ENCODE results near the gene FBXL17. TPM values are rescaled to one million over a fixed set of nuclear protein-coding genes. Genes with fewer than 3 reads are reported as not detected.

The FBXL17 gene
- total RNA-seq, 2 experiments from 2014 or later, result 9.6 to 9.8 TPM

GRCh38 chr5:107830750-107831149 lies 551.1 kb downstream of the FBXL17 start:
- Mint-ChIP-seq H3K36me3 (ENCODE audit: low read depth) (no peaks in the 10 kb centered on the region), H3K4me3 (no peak overlapping the region), H3K9me3 (no peaks in the 10 kb centered on the region), H3K27ac (no peak overlapping the region), H3K4me1 (no peaks in the 10 kb centered on the region), H3K27me3 (peaks cover 5% of the 10 kb centered on the region)
- no peak for DNase-seq
- ChIA-PET CTCF (no interaction called here), POLR2A (no interaction called here)

- no peak overlapping the region for H3K27ac Mint-ChIP-seq
- H3K36me3 Mint-ChIP-seq (ENCODE audit: low read depth), result no peaks in the 10 kb centered on the region
- peaks cover 3% of the 10 kb centered on the region for H3K27me3 Mint-ChIP-seq
- ChIA-PET POLR2A (no interaction called here), CTCF (interaction anchor here (0.5 kb wide), 1 partner anchor 251 kb away, joined by 3 read pairs; no protein-coding TSS in a partner anchor)
- H3K9me3 Mint-ChIP-seq, result no peaks in the 10 kb centered on the region
- H3K4me1 Mint-ChIP-seq, result no peaks in the 10 kb centered on the region
- no peak for DNase-seq
- H3K4me3 Mint-ChIP-seq, result no peak overlapping the region
Measured at GRCh38 chr5:107826311-107827000, 555.4 kb downstream of the FBXL17 start.

- DNase-seq, result no peak
- ChIA-PET POLR2A (no interaction called here), CTCF (interaction anchor here (0.6 kb wide), 2 partner anchors 78 to 252 kb away, joined by 4 to 5 read pairs; no protein-coding TSS in a partner anchor)
- Mint-ChIP-seq H3K36me3 (ENCODE audit: low read depth) (no peaks in the 10 kb centered on the region), H3K4me3 (no peak overlapping the region), H3K27me3 (no peaks in the 10 kb centered on the region), H3K4me1 (no peaks in the 10 kb centered on the region), H3K27ac (no peak overlapping the region), H3K9me3 (no peaks in the 10 kb centered on the region)
Measured at GRCh38 chr5:107824821-107825220, 557.1 kb downstream of the FBXL17 start.

GRCh38 chr5:107821288-107821687 lies 560.6 kb downstream of the FBXL17 start:
- ChIA-PET CTCF (no interaction called here), POLR2A (no interaction called here)
- Mint-ChIP-seq H3K27ac (no peak overlapping the region), H3K4me3 (no peak overlapping the region), H3K9me3 (no peaks in the 10 kb centered on the region), H3K36me3 (ENCODE audit: low read depth) (no peaks in the 10 kb centered on the region), H3K27me3 (peaks cover 9% of the 10 kb centered on the region), H3K4me1 (no peaks in the 10 kb centered on the region)
- no peak for DNase-seq

- POLR2A ChIA-PET, result no interaction called here
- Mint-ChIP-seq H3K27me3 (peaks cover 9% of the 10 kb centered on the region), H3K36me3 (ENCODE audit: low read depth) (no peaks in the 10 kb centered on the region), H3K4me1 (no peaks in the 10 kb centered on the region), H3K9me3 (no peaks in the 10 kb centered on the region), H3K27ac (no peak overlapping the region), H3K4me3 (no peak overlapping the region)
- DNase-seq, result no peak
- CTCF ChIA-PET, result no interaction called here
Measured at GRCh38 chr5:107820429-107820828, 561.5 kb downstream of the FBXL17 start.

GRCh38 chr5:107817951-107818350 lies 563.9 kb downstream of the FBXL17 start:
- Mint-ChIP-seq H3K9me3 (no peaks in the 10 kb centered on the region), H3K36me3 (ENCODE audit: low read depth) (no peaks in the 10 kb centered on the region), H3K27me3 (peaks cover 9% of the 10 kb centered on the region), H3K4me1 (no peaks in the 10 kb centered on the region), H3K4me3 (no peak overlapping the region), H3K27ac (no peak overlapping the region)
- DNase-seq, result no peak
- ChIA-PET CTCF (no interaction called here), POLR2A (no interaction called here)

- H3K4me1 Mint-ChIP-seq, result no peaks in the 10 kb centered on the region
- ChIA-PET POLR2A (no interaction called here), CTCF (no interaction called here)
- peaks cover 9% of the 10 kb centered on the region for H3K27me3 Mint-ChIP-seq
- no peaks in the 10 kb centered on the region for H3K36me3 Mint-ChIP-seq (ENCODE audit: low read depth)
- no peak overlapping the region for H3K27ac Mint-ChIP-seq
- DNase-seq, result no peak
- H3K4me3 Mint-ChIP-seq, result no peak overlapping the region
- no peaks in the 10 kb centered on the region for H3K9me3 Mint-ChIP-seq
Measured at GRCh38 chr5:107817436-107817835, 564.5 kb downstream of the FBXL17 start.

GRCh38 chr5:107815109-107815508 lies 566.8 kb downstream of the FBXL17 start:
- no peaks in the 10 kb centered on the region for H3K9me3 Mint-ChIP-seq
- ChIA-PET CTCF (no interaction called here), POLR2A (no interaction called here)
- H3K4me3 Mint-ChIP-seq, result no peak overlapping the region
- peaks cover 11% of the 10 kb centered on the region for H3K27me3 Mint-ChIP-seq
- no peaks in the 10 kb centered on the region for H3K4me1 Mint-ChIP-seq
- H3K27ac Mint-ChIP-seq, result no peak overlapping the region
- DNase-seq, result no peak
- no peaks in the 10 kb centered on the region for H3K36me3 Mint-ChIP-seq (ENCODE audit: low read depth)

- CTCF ChIA-PET, result no interaction called here
- POLR2A ChIA-PET, result no interaction called here
Measured at GRCh38 chr5:107814183-107814827, 567.6 kb downstream of the FBXL17 start.

GRCh38 chr5:107813559-107813958 lies 568.3 kb downstream of the FBXL17 start:
- no peaks in the 10 kb centered on the region for H3K9me3 Mint-ChIP-seq
- no peaks in the 10 kb centered on the region for H3K4me1 Mint-ChIP-seq
- no peak for DNase-seq
- CTCF ChIA-PET, result no interaction called here
- H3K4me3 Mint-ChIP-seq, result no peak overlapping the region
- POLR2A ChIA-PET, result no interaction called here
- H3K27me3 Mint-ChIP-seq, result peaks cover 11% of the 10 kb centered on the region
- H3K36me3 Mint-ChIP-seq (ENCODE audit: low read depth), result no peaks in the 10 kb centered on the region
- H3K27ac Mint-ChIP-seq, result no peak overlapping the region

More at GRCh38 chr5:107814183-107814827, 567.6 kb downstream of the FBXL17 start:
- peaks cover 12% of the 10 kb centered on the region for H3K27me3 Mint-ChIP-seq
- no peaks in the 10 kb centered on the region for H3K4me1 Mint-ChIP-seq
- no peak for DNase-seq
- no peaks in the 10 kb centered on the region for H3K9me3 Mint-ChIP-seq
- H3K4me3 Mint-ChIP-seq, result no peak overlapping the region
- H3K27ac Mint-ChIP-seq, result no peak overlapping the region
- no peaks in the 10 kb centered on the region for H3K36me3 Mint-ChIP-seq (ENCODE audit: low read depth)

GRCh38 chr5:107812570-107813141 lies 569.2 kb downstream of the FBXL17 start:
- H3K9me3 Mint-ChIP-seq, result no peaks in the 10 kb centered on the region
- no peak overlapping the region for H3K27ac Mint-ChIP-seq
- POLR2A ChIA-PET, result no interaction called here
- CTCF ChIA-PET, result no interaction called here
- no peak overlapping the region for H3K4me3 Mint-ChIP-seq
- no peaks in the 10 kb centered on the region for H3K4me1 Mint-ChIP-seq
- H3K36me3 Mint-ChIP-seq (ENCODE audit: low read depth), result no peaks in the 10 kb centered on the region
- H3K27me3 Mint-ChIP-seq, result peaks cover 10% of the 10 kb centered on the region
- DNase-seq, result no peak

- H3K9me3 Mint-ChIP-seq, result no peaks in the 10 kb centered on the region
- no peak overlapping the region for H3K27ac Mint-ChIP-seq
- H3K4me3 Mint-ChIP-seq, result no peak overlapping the region
- peaks cover 9% of the 10 kb centered on the region for H3K4me1 Mint-ChIP-seq
- peaks cover 4% of the 10 kb centered on the region for H3K27me3 Mint-ChIP-seq
- CTCF ChIA-PET, result interaction anchor here (1.0 kb wide), 1 partner anchor 10 kb away, joined by 3 read pairs; no protein-coding TSS in a partner anchor
- DNase-seq, result no peak
- POLR2A ChIA-PET, result no interaction called here
- H3K36me3 Mint-ChIP-seq (ENCODE audit: low read depth), result no peaks in the 10 kb centered on the region
Measured at GRCh38 chr5:107809201-107810034, 572.5 kb downstream of the FBXL17 start.

All from activated CD4-positive, alpha-beta T cell treated with anti-CD3 and anti-CD28 coated beads, Interleukin-2, amount 10 ng/mL, durations not matched to agents 7 days and 5 days (primary cell).